HG03025 (cell line): ENCODE measurements around the gene PDLIM4.

Source experiments
- ATAC-seq: cut with Tn5 transposase; IDR thresholded peaks from one replicate; pipeline ENCODE4 v1.9.1; 2021; ENCODE audit warnings: mild to moderate bottlenecking, moderate library complexity; ENCODE audit not compliant: unreplicated experiment, low FRiP score

PDLIM4 gene

DNA sequence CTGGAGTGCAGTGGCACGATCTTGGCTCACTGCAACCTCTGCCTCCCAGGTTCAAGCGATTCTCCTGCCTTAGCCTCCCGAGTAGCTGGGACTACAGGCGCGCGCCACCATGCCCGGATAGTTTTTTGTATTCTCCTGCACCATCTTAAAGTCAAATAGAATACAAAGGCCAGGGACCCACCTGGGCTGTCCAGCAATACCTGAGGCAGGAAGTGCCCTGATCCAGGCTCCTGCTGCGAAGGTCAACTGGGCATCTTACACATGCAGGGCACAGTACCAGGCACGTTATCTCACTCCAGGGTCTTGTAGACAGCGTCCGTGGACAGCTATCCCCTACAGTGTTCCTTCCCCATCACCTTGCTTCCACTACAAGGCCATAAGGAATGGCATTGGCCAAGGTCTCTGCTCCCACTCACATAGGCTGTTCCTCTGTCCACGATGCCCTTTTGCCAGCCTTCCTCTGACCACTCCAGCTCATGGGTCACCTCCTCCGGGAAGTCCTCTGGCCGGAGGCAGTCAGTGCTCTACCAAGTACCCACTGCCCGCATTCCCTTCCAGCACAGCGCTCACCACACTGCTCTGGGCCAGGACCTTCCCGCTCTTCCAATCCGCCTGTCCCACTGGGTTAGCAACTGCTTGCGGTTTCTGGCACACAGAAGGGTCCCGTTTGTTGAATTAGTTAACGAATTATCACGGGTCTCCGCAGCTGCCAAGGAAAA is 30.8 kb upstream of the PDLIM4 start:
- no peak for ATAC-seq

DNA sequence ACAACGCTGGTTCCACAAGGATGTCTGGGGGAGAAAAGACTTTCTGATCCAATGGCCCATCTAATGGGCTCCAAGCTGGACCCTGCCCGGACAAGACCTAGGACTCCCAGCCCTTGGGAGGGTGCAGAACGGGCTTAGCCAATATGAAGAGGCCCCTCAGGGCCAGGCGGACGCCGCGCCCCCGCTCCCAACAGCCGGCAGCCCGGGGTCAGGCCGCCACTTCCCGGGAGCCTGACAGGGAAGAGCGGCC is 30.3 kb upstream of the PDLIM4 start:
- no peak for ATAC-seq

DNA sequence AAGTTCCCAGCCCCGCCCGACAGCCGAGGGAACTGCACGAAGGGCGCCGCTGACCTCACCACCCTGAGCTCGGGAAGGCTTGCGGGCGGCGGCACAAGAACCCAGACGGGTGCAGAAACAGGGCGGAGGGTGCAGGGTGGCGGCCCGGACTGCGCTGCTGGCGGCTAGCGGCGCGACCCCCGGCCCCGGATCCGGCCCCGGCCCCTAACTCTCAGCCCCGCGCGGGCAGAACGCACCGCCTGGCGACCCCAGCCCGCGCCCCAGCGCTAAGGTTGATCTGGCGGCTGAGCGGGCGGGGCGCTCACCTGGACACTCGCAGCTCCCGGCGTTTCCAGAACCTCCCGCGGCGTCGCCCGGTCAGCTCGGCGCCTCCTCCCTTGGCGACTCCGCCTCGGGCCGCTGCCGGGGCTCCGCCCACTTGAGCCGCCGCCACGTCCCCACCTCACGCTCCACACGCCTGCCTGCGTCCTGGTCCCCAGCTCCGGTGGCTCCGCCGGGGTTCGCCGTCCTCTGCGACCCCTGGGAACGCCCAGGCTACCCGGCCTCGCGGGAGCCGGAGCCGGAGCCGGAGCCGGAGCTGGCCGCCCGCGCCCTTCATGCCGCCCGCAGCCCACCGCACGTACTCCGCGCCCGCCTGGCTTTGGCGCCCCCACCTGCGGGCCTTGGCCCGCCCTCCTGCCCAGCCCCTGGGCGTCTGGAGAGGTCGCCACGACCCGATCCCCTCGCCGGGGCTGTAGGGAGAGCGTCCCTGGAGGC is 29.8 kb upstream of the PDLIM4 start, which contains the start of gene P4HA2:
TSS of gene P4HA2 (minus strand) at position 369 of the 756 bp plus-strand sequence. CDS start 9,227 bp downstream, outside the sequence.
- ATAC-seq, result peak; percentile 77

DNA sequence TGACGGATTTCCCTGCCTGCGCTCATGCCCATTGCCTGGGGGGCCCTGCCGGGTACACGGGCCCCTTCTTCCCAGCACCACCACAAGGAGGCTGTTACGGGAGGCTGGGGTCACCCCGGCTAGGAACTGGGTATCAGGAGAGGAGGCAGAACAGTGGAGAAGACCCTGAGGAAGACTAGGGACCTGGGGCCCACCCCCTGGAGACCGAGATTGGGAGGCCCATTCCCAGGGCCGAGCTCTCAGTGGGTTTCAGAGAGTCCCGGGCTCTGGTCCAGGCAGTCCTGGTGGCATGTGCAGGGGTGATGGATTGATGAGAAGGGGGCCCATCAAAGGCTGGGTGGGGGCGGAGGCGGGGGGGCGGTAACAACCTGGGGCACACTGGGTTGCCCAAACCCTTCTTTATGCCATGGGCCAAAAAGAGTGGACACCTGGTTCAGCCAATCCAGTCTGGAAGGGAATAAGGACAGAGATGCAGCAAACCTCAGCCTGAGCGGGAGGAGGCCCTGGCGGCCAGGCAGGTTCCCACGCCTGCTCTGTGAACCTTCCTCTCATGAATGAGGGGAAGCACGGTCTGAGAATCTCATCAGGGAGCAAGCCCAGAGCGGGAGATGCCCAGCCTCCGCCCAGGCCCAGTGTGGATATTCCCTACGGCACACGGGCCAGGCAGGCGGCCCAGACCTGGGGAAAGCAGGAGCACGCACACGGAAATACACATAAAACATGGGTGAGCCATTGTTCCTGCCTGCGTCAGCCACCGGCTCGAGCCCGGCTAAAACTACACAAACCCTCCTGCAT is 29.1 kb upstream of the PDLIM4 start:
- no peak for ATAC-seq

DNA sequence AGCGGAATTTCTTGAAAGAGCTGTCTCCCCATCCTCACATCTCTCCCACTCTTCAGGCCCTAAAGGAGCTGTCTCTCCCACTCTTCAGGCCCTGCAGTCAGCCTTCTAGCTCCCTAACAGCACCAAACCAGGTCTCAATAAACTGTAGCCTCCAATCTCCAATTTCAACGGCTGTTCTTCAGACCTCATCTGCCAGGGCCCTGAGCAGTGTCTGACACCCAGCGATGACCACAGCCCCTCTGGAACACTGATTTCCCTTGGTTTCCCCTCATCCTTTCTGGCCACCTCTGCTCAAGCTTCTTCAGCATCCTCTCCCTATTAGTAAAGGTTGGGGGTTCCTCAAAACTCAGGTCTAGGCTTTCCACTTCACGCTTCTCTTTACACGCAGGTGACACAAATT is 28.3 kb upstream of the PDLIM4 start:
- ATAC-seq, result no peak

DNA sequence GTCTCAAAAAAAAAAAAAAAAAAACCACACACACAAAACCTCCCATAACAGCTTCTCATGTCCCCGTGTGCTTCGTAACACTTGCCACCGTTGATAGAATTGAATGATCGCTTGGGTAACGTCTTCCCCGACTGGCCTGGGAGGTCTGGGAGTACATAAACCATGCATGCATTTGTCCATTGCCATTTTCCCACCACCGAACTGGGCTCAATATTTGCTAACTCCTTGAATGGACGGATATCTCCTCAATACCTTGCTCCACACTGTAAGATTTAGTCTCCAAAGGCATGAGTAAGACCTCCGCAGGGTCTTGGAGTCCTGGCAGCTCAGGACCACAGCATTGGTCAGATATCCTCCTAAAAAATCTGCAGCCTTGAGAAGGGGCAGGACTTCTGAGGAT is 26.6 kb upstream of the PDLIM4 start:
- no peak for ATAC-seq

DNA sequence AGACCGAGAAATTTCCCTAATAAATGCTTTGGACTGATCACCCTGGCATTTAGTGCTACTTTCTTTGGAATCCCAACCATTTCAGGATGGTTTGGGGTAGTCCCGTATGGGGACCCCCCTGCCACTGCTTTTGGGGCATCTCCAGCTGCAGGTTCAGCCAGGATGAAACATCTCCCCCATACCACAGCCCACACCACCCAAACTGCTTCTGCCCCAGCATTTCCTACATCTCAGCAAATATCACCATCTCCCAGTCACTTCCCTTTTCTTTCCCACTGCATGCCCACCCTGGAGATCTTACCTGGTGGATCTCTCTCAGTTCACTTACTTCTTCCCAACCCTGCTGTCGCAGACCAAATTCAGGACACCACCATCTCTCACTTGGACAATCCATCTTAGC is 25.0 kb upstream of the PDLIM4 start:
- no peak for ATAC-seq

DNA sequence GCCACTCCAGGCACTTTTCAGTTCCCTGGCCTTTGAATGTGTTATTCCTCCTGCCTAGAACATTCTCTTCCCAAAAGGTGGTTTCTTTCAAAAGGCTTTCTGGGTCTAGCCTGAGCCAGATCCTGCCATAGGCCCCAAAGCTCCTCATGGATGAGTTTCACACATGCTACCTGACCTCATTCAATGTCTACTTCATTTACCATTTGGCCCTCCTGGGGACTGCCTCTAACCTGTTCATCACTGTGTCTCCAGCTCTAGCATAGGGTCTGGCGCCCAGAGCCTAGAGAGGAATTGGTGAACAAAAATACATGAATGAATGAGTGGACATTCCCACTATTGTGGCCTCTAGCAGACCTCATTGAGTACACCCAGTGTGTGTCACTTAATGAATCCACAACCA is 24.4 kb upstream of the PDLIM4 start:
- ATAC-seq, result no peak

DNA sequence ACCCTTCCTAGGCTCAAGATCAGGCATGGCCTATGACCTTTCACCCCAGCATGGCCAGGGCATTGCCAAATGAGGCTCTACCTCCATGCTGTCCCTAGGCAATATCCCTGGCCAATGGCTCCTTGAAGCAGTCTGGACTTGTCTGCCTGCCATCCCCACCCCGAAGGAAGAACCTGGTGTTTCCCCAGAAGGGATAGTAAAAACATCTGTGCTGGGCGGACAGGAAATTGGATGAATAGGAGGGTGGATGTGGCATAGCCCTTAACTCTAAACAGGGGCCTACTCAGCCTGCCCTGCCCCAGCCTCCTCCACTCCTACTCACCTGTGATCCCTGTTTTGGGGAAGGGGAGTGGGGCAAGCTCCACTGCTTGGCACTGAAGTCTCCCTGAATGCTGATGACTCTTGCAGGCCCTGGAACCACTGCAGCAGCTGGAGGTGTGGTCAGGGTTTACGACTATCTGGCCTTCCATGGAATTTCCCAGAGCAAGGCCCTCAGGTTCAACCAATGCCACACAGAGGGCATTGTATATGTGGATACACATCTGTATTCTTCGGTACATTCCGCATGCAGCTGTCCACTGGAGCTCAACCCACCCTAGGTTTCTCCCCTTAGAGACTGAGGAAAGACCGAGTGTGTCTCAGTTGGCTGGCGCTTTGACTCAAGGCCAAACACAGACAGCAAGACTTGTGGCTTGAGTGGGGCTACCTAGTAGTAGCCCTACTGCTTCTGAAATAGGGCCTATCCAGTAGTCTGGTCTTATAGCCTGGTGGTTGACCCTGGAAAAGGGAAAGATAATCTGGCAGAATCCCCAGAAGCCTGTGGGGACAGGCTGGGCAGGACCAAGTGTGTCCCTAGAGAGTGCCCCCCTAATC is 23.4 kb upstream of the PDLIM4 start:
- ATAC-seq, result no peak

DNA sequence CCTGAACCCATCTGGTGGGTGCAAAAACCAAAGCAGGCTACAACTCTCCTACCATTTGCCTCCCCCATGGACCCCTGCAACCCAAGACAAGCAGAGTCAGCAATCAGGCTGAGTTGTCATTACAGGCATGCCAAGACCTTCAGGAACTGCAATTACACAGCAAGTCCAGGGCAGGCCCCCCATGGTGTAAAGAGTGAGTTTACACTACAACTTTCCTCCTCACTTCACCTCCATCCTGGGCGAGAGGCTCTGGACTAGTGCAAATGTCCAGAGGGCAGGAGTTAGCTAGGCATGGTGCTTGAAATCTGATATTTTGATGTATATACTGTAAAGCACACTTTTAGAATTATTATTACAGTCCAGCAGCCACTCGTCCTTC is 22.8 kb upstream of the PDLIM4 start:
- no peak for ATAC-seq

DNA sequence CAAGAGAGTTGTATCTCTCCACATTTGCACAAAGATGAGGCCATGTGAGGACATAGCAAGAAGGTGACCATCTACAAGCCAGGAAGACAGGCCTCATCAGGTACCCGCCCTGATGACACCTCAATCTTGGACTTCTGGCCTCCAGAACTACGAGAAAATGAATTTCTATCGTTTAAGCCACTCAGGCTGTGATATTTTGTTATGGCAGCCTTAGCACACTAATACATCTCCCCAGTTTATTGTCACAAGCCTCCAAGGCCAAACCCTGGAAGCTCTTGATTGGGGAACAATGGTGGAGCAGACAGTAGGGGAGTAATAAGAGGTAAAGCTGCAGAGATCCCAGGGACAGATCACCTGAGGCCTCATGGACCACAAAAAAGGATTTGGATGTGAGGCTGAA is 22.2 kb upstream of the PDLIM4 start:
- no peak for ATAC-seq

DNA sequence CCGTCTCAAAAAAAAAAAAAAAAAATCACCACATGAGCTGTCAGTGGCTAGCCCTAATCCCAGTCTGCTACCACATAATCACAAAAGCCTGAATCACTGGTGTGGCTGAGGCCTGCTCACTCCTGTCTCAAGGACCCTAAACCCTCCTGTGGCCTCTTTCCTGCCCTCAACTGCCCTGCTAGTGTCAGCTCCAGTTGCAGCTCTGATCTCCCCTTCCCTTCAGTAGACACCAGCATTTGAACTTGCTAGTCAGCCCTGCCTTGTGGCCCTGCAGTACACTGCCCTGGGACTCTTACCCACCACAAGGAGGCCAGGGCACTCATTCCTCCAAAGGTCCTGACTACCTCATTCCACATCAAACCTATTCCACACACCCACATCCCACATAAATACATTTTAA is 20.4 kb upstream of the PDLIM4 start:
- no peak for ATAC-seq

DNA sequence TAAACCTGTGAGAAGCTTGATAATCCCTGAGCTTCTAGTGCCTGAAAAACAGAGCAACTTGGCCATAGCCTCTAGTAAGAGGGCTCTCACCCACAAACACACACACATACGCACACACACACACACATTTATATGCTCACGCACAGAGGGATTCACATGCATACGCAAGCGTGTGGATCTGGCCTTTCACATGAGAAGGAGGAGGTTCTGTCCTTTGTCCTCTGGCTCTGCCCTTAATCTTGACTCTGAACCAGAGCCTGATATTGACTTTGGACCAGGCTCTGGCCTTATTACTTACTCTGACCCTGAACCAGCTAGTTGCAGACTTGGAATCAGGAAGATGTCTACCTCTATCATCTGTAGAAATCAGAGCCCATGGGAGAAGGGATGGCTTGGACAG is 19.8 kb upstream of the PDLIM4 start:
- no peak for ATAC-seq

DNA sequence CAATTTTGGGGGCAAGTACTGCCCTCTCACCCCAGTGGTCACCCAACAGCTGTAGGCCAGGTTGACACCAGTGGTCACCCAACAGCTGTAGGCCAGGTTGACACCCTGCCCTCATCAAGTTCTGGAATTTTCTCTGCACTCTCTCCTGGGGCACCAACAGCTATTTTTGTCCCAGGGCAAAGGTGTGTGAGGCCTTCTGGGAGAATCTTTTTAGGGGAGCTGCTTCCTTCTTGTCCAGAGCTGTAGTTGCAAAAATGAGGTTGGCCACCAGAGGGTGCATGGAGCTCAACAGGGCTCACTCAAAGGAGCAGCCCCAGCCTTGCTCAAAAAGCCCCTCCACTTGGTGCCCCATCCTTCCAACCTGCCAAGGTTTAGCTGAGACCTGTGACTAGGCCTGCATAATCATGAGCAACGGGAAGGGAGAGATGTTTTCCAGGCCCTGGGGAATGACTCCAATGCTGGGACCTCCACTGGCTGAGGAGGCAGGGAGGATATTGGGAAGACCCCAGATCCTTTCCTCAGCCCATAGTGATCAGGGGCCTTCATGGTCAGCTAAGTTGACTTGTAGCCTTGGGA is 19.2 kb upstream of the PDLIM4 start:
- no peak for ATAC-seq

DNA sequence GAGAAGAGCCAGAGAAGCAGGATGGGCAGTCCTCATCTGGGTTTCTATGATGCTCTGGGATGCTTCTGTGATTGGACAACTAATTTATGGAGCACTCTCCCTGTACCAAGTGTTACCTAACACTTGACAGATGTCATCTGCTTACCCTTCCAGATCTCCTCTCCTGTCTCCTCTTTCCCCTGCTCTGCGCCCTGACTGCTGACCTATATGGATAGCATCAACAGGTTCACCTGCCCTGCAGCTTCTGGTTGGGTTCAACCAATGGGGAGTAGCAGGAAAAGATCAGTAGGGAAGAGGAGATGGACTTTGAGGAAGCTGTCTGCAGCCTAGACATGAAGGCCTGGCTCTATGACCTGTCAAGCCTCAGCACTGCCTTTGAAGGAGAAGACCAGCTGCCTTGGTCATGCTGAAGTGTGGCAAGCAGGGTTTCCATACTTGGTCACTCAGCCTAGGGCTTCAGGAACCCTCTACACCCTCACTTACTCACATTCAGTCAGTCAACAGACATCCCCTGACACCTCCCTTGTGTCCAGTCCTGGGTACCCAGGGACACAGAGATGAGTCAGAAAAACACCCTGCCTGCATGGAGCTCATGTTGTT is 18.5 kb upstream of the PDLIM4 start:
- no peak for ATAC-seq

DNA sequence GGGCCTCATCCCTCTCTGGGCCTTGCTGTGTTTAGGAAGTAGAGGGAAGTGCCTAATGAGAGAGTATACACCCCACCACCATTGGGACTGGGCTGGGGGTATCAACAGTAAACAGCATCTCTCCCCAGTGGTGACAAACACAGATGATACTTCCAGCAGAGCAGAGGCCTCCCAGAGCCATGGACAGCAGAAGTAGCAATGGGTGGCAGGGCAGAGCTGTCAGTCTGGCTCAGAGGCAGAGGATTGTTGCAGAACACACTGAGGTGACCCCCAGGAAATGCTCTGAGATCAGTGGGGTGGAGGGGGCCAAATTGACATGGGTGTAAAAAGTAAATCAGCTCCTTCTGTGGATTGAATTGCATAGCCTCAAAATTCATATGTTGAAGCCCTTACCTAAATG is 17.7 kb upstream of the PDLIM4 start:
- ATAC-seq, result no peak

DNA sequence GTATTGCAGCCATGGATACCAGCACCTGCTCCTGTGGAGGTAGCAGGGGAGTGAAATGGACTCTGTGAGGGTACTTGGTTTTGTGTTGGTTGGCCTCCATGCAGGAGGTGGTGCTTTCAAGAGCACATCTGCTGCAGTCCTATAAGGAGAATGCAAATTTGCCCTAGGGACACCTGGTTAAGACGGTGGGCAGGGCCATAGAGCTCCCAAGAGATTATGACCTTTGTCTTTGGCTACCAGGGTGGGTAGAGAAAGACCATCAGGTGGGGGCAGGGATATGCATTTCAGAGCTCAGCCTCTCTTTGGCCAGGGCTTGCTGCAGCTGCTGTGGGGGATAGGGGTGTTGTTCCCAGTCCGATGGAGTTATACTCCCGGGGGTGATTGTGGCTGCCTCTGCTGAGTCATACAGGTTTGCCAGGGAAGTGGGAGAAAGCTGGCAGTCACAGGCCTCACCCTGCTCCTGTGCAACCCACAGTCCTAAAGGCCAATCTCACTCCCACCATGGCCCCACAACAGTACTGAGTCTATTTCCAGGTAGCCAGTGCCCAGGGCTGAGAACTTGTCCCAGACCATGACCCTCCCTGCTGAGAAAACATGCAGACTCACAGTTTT is 14.0 kb upstream of the PDLIM4 start:
- no peak for ATAC-seq

DNA sequence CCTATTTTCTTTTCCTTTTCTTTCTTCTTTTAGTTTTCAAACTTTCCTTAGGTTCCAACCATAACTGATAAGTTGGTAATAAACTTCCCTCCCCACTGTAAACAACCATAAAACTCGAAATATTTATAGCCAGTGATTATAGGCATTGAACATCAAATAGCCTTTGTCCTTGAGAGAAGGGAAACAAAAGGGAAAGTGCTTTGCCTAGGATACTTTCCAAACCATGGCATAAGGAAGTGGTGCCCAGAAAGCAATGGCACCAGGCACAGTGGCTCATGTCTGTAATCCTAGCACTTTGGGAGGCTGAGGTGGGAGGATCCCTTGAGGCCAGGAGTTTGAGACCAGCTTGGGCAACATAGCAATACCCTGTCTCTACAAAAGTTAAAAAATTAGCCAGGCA is 11.9 kb upstream of the PDLIM4 start:
- no peak for ATAC-seq

DNA sequence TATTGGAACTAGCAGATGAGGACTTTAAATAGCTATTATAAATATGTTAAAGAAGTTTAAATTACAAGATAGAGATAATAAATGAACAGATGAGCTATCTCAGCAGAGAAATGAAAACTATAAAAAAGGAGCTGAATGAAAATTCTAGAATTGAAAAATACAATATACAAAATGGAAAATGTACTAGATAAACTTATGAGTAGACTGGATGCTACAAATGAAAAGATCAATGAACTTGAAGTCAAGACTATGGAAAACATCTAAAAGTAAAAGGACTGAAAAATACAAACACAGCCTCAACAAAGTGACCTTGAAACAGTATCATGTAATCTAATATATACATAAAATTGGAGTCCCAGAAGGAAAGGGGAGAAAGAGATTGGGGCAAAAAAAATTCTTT is 10.7 kb upstream of the PDLIM4 start:
- no peak for ATAC-seq

DNA sequence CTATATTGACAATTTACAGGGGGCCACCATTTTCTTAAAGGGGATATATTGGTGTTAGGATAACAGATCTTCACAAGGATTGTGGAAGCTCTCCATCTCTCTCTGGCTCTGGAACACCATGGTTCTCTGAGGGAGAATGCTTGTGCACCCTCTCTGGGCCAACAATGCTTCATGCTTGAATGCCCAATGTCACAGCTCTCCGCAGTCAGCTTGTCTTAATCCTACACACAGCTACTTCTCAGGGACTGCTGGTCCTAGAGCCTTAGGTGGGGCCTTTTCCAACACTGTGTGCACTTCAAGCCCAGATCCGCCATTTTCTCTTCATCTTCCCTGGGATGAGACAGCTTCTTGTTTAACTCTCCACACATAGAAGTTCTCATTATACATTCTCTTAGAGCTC is 6.9 kb upstream of the PDLIM4 start:
- ATAC-seq, result no peak
